ENCODE data around the gene DTWD2.

GRCh38 chr5:118906947-118907346 is 81.4 kb downstream of the DTWD2 start:
- TF ChIP-seq CTCF (IDR thresholded peaks at IDR 0.05) (no peak), POLR2AphosphoS5 (IDR thresholded peaks at IDR 0.05) (no peak), POLR2A (IDR thresholded peaks at IDR 0.05) (no peak)
